ENCODE results near the gene SLC17A9. TPM values are rescaled to one million over a fixed set of nuclear protein-coding genes. Genes with fewer than 3 reads are reported as not detected.

The SLC17A9 gene
- total RNA-seq, 1 donor from 2014 or later: 12.8 TPM

GRCh38 chr20:62966212-62967148, 14.0 kb downstream of the SLC17A9 start:
- intact Hi-C loops (cut with micrococcal nuclease): no loop called here

- intact Hi-C loops (cut with micrococcal nuclease): no loop called here
Observed at GRCh38 chr20:62967149-62967501, 14.6 kb downstream of the SLC17A9 start.

GRCh38 chr20:62967628-62968351, 15.3 kb downstream of the SLC17A9 start:
- intact Hi-C loops (cut with micrococcal nuclease): no loop called here

DNA sequence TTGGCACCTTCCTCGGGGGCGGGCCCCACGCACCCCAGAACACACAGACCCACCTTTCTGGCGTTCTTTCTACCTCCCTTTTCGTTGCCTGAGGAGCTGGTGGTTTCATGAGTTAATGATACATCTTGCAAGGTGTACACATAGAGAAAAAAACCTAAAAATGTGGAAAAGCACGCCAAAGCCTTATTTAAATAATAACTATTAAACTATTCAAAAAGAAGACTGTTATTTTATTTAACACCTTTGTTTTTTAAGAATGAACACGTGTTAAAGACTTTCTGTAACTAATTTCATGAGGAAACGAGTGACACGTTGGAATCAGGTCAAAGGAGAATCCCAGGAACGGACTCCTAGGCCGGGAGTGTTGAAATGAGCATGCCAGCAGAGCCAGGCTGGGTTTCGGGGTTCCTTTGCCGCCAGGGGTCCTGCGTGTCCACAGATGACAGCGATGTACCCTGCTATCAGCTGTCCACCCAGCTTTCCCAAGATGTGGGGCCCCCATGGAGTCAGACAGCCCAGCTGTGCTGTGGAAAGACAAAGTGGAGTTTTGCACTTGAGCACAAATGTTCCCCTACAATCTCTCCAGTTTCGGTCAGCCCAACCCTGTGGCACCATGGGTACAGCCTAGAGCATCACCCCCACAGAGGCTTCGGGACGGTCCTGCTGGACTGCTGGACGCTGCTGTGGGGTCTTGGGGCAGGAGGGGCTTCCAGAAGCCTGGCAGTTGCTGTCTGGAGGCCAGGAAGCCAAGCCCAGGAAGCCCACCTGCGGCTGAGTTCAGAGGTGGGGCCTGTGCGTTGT, 16.1 kb downstream of the SLC17A9 start:
- intact Hi-C loops (cut with micrococcal nuclease): no loop called here

- intact Hi-C loops (cut with micrococcal nuclease): no loop called here
Observed at GRCh38 chr20:62969179-62969760, 16.8 kb downstream of the SLC17A9 start.

DNA sequence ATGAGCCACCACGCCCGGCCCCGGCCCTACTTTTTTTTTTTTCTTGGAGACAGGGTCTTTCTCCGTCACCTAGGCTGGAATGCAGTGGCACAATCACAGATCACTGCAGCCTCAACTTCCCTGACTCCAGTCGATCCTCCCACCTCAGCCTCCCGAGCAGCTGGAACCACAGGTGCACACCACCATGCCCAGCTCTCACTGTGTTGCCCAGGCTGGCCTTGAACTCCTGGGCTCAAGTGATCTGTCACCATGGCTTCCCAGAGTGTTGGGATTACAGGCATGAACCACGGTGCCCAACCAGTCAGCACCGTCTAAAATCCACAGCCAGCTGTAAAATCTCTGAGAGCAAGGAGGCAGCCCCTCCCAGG, 17.4 kb downstream of the SLC17A9 start:
- intact Hi-C loops (cut with micrococcal nuclease): no loop called here

GRCh38 chr20:62970307-62971210, 18.1 kb downstream of the SLC17A9 start:
- intact Hi-C loops (cut with micrococcal nuclease): no loop called here

- intact Hi-C loops (cut with micrococcal nuclease): no loop called here
Observed at GRCh38 chr20:62971211-62971949, 18.9 kb downstream of the SLC17A9 start.

DNA sequence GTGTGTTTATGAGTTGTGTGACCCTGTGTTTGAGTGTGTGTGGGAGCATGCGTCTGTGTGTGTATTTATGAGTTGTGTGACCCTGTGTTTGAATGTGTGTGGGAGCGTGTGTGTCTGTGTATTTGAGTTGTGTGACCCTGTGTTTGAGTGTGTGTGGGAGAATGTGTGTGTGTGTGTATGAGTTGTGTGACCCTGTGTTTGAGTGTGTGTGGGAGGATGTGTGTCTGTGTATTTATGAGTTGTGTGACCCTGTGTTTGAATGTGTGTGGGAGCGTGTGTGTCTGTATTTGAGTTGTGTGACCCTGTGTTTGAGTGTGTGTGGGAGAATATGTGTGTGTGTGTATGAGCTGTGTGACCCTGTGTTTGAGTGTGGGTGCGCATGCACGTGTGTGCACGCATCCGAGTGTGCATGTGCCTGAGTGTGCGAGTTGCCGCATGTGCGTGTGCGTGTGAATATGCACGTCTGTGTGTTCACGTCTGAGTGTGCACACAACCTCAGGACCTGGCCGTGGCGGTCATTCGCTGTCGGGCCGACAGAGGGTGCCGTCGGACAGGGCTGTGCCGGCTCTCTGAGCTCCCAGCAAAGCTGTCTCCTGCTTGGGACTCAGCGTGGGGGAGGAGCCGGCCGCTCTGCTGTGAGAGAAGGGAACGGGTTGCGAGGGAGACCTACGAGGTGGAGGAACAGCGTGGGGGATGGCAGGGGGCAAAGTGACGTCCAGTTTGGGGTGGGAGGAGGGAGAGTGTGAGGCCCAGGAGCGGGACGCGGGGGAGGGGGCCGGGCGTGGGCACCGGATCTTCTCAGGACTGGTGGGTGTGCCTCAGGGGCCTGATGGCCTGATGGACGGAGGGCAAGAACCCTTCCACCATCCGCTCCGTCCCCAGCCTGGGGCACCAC, 19.7 kb downstream of the SLC17A9 start:
- intact Hi-C loops (cut with micrococcal nuclease): loop anchor here (1.0 kb wide), 1 partner anchor 37 kb away; no protein-coding TSS in a partner anchor

- intact Hi-C loops (cut with micrococcal nuclease): loop anchor here (1.0 kb wide), 1 partner anchor 36 kb away; no protein-coding TSS in a partner anchor
Observed at GRCh38 chr20:62972845-62973745, 20.6 kb downstream of the SLC17A9 start.

- intact Hi-C loops (cut with micrococcal nuclease): no loop called here
Observed at GRCh38 chr20:62975251-62975760, 22.8 kb downstream of the SLC17A9 start.

DNA sequence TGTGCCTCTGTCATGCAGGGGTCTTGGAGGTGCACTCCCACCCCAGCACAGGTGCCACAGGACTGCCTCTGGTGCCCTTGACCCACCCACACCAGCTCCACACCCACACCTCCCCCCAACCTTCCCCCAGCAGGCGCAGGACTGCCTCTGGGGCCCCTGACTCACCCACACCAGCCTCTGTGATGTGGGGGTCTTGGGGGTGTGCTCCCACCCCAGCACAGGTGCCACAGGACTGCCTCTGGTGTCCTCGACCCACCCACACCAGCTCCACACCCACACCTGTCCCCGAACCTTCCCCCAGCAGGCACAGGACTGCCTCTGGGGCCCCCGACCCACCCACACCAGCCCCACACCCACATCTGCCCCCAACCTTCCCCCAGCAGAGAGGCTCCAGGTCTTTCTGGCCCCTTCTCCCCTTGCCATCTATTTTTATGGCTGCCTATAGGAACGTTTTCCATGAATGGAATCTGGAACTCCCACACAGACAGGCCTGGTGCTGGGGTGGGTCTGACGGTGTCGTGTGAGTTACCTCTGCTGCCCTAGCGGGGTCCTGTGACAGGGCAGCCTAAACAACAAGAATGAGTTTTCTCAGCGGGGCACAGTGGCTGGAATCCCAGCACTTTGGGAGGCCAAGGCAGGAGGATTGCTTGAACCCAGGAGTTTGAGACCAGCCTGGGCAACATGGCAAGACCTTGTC, 23.5 kb downstream of the SLC17A9 start:
- intact Hi-C loops (cut with micrococcal nuclease): no loop called here

DNA sequence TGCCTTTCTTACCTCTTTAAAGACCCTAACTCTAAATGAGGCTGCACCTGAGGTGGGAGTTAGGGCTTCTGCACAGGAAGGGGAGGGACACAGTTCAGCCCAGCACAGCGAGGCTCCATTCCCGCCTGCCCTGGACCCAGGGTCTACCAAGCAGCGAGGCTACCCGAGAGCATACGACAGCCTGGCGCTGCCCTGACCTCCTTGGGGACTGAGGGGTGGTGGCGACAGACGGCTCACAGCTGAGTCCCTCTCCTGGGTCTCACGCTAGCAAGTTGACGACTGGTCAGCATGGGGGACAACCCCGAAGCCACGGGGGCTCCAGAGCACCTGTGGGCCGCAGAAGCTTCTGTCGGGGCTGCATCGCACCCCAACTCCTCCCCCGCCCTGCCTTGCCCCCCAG, 24.4 kb downstream of the SLC17A9 start:
- intact Hi-C loops (cut with micrococcal nuclease): no loop called here

- intact Hi-C loops (cut with micrococcal nuclease): no loop called here
Observed at GRCh38 chr20:62977613-62978560, 25.4 kb downstream of the SLC17A9 start.

- intact Hi-C loops (cut with micrococcal nuclease): no loop called here
Observed at GRCh38 chr20:62978561-62978943, 26.0 kb downstream of the SLC17A9 start.

All from T-helper 2 cell treated with Interferon-gamma antibody and Interleukin-4, amounts not matched to agents 100 ng/mL and 5 ng/mL, for 36 hours (primary cell).